Activated CD8-positive, alpha-beta memory T cell treated with anti-CD3 and anti-CD28 coated beads for 36 hours (primary cell): ENCODE measurements around the gene AHSP. TPM values are rescaled to one million over a fixed set of nuclear protein-coding genes. Genes with fewer than 3 reads are reported as not detected.
"Not testable (repeated sequence)": the region's sequence is repeated elsewhere in the genome, so short reads cannot be mapped to it uniquely, and the experiment has no call there.

ENCODE experiments used
- CTCF ChIA-PET: fragments of 350-600 bp; sonication (Branson Sonifier 250); formaldehyde crosslinking; loops from one replicate; lab custom pipeline; 2021; ENCODE audit warnings: antibody characterized with exemption; lab: Charles Lee
- POLR2A ChIA-PET: fragments of 350-600 bp; sonication (Branson Sonifier 250); formaldehyde crosslinking; loops from one replicate; lab custom pipeline; 2021; ENCODE audit warnings: antibody characterized with exemption; lab: Charles Lee
- total RNA-seq, 2 experiments: library from RNA; stranded (reverse); gene quantifications; one replicate each; pipeline ENCODE4 v1.2.3, GENCODE V29; 2021

The AHSP gene
- total RNA-seq, 2 experiments from 2014 or later: not detected

DNA sequence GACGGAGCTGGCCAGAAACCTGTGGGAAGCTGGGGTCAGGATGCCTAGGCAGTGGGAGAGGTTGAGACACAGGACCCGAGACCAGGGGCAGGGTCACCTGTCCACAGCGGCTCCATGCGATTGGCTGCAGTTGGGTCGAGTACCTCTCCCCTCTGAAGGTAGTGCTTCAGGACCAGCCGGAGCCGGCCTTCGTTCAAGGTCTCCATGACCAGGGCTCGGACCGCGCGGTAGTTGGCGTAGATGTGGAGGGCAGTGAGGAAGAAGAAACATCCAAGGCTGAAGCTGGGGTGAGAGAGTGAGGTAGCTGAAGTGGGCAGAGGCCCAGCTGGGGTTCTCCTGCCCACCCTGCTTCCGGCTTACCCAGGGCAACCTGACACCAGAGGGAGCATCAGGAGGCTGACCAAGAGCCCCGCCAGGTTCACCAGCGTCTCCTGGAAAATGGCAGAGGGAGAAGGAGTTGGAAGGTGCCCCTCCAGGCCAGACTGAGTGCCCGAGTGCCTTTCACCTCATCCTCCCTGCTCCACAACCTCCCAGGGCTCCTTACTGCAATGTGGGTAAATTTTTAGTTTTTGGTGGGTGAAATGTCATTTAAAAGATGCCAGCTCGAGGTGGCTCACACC, 34.1 kb upstream of the AHSP start:
- ChIA-PET CTCF (no interaction called here), POLR2A (interaction anchor here (0.5 to 0.9 kb wide), 2 partner anchors 15 to 292 kb away, joined by 3 to 12 read pairs; no protein-coding TSS in a partner anchor)

DNA sequence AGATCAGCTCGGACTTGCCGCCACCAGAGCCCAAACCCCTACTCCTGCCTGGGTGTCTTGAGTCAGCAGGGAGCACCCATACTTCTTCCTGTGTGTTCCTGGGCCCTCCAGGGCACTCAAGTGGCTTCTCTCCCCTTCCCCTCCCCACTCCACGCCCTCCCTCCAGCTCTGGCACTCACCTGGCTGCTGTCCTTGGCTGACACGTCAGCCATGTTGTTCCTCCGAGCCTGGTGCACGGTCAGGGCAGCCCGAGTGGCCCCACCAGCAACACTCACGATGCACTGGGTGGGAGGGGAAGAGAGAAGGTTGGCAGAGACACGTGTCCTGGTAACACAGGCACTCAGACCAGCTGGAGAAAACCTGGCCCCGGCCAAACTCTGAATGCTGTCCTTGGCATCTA, 31.0 kb upstream of the AHSP start:
- ChIA-PET POLR2A (no interaction called here), CTCF (no interaction called here)

DNA sequence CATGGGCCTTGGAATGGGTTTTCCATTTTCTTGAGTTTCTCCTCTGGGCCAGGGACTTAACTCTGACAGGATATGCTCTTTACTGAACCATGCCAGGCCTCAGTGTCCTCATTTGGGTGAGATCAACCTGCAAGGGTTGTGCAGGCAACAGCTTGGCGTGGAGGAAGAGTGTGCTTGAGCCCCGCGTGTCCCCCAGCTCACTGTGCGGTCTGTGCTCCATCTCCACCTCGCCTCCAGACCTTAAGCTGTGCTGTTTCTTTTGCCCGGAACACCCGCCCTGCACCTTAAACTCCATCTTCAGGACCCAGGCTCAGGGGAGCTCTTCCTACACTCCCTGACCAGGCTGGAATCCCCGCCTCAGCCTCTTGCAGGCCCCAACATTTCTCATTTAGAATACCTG, 29.2 kb upstream of the AHSP start:
- ChIA-PET POLR2A (interaction anchor here (0.7 kb wide), 1 partner anchor 9 kb away, joined by 3 read pairs; the partner anchor contains the start of gene RUSF1), CTCF (no interaction called here)

DNA sequence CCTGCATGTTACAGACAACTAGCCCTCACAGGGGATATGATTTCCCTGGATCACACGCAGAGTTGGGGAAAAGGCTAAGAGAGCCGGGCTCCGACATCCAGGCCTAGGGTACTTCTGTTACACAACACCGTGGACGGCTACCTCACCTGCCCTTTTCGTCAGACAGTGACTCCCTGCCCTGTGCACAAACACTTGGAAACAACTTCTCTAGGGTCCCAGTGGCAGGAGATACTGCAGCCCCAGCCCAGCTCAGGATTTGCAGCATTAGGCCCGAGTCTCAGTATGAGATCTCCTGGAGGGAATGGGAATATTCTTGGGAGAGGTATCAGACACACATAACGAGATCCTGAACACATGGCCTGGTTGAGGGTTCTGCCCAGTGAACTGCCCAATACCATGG, 27.8 kb upstream of the AHSP start:
- POLR2A ChIA-PET: interaction anchor here (1.1 kb wide), 1 partner anchor 10 kb away, joined by 4 read pairs; no protein-coding TSS in a partner anchor
- CTCF ChIA-PET: no interaction called here

DNA sequence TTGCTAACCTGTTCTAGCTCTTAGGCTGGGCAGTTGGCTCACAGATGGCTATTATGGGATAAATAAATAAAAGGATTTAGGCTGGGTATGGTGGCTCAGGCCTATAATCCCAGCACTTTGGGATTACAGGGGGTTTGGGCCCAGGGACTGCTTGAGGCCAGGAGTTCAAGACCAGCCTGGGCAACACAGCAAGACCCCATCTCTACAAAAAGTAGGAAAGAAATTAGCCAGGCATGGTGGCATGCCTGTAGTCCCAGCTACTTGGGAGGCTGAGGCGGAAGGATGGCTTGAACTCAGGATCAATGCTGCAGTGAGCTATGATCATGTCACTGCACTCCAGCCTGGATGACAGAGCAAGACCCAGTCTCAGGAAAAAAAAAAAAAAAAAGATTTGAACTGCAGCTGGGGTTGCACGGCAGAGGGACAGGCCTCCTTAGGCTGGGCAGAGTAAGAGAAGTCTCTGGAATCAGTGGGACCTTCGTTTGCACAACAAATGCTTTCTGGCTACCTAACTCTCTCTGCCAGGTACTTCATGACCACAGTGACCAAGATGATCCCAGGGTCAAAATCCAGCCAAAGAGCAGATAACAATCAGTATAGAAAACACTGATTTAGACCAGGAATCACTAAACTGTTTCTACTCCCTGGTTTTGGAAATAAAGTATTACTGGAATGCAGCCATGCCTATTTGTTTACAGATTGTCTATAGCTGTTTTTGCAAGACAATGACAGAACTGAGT, 26.3 kb upstream of the AHSP start:
- POLR2A ChIA-PET: interaction anchor here (1.1 kb wide), 1 partner anchor 12 kb away, joined by 4 read pairs; no protein-coding TSS in a partner anchor
- CTCF ChIA-PET: no interaction called here

DNA sequence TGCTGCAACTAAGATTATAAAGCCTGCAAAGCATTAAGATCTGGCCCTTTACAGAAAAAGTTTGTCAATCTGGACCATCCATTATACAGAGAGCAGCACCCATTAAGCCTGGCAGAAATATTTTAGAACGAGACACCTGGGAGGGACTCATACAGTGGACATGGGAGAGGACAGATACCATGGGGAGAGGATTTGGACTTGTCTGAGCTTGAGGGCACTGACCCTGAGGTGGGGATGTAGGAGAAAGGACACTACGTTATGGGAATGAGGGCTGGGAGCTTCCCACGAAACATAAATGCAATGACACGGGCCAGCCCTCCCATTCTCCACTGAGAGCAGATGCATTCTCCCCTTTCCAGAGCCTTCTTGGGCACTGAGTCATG, 25.7 kb upstream of the AHSP start:
- POLR2A ChIA-PET: no interaction called here

GRCh38 chr16:31502981-31503380, 24.7 kb upstream of the AHSP start:
- ChIA-PET POLR2A (no interaction called here), CTCF (interaction anchor here (1.0 kb wide), 1 partner anchor 8 kb away, joined by 3 read pairs; no protein-coding TSS in a partner anchor)

More for the DNA sequence above, 25.7 kb upstream of the AHSP start:
- CTCF ChIA-PET: interaction anchor here (1.0 kb wide), 1 partner anchor 9 kb away, joined by 3 read pairs; no protein-coding TSS in a partner anchor

DNA sequence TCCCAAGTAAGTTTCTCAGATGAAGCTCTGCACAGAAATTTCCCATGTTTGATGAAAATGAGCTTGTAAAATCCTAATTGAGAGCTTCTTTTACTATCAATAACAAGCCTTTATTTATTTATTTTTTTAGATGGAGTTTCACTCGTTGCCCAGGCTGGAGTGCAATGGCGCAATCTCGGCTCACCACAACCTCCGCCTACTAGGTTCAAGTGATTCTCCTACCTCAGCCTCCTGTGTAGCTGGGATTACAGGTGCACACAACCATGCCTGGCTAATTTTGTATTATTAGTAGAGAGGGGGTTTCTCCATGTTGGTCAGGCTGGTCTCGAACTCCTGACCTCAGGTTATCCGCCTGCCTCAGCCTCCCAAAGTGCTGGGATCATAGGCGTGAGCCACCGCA, 24.1 kb upstream of the AHSP start:
- CTCF ChIA-PET, POLR2A ChIA-PET: not testable (repeated sequence)

DNA sequence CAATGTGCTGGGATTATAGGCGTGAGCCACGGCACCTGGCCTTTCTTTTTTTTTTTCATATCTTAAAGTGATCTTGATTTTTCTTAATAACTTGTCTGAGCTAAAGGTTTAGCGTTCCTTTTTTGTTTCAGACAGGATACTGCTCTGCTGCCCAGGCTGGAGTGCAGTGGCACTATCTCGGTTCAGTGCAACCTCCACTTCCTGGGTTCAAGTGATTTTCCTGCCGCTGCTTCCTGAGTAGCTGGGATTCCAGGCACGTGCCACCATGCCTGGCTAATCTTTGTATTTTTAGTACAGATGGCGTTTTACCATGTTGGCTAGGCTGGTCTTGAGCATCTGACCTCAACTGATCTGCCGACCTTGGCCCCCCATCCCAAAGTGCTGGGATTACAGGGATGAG, 23.5 kb upstream of the AHSP start:
- ChIA-PET POLR2A (no interaction called here), CTCF (no interaction called here)

DNA sequence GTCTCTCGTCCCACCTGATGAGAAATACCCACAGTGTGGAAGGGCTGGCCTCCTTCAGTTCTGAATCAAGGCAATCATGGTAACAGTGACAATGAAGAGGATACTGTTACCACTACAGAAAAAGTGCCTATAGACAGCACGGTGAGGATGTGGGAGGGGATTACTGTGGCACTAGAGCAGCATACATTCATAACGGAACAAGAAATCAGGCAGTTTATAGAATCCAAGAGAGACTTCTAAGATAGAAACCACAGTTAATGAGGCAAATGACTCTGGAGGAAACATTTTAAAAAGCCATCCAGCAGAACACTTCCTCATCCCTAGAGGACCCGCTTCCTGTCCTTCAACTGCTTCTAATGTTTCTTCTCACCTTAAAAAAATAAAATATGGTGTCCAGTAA, 22.2 kb upstream of the AHSP start:
- POLR2A ChIA-PET: no interaction called here
- CTCF ChIA-PET: no interaction called here

DNA sequence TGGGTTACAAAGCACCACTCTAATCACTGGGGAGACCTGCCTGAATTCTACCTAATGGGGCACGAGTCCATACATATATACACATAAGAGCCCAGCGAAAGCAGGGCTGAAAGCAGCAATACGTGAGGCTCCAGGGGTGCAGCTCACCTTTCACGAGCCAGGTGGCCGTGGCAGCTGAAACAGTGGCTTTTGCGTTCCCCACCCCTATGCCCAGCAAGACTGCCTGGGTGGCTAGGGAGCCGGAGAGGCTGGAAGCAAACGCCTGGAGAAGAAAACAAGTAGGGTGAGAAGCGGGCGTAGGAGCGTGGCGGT, 20.1 kb upstream of the AHSP start:
- POLR2A ChIA-PET: interaction anchor here (0.6 to 2.5 kb wide), 6 partner anchors 9 to 328 kb away, joined by 3 to 11 read pairs (median 3); partner anchors contain the start of genes ARMC5 and FUS
- CTCF ChIA-PET: interaction anchor here (1.3 kb wide), 1 partner anchor 207 kb away, joined by 6 read pairs; no protein-coding TSS in a partner anchor

GRCh38 chr16:31507929-31508705, 19.6 kb upstream of the AHSP start, which contains the start of gene RUSF1:
Gene RUSF1 (minus strand): TSS chr16:31508391. CDS start chr16:31508373, 18 bp downstream.
- CTCF ChIA-PET: interaction anchor here (0.7 to 1.3 kb wide), 3 partner anchors 20 to 206 kb away, joined by 3 to 6 read pairs (median 3); no protein-coding TSS in a partner anchor
- POLR2A ChIA-PET: interaction anchor here (0.6 to 2.5 kb wide), 6 partner anchors 9 to 365 kb away, joined by 3 to 11 read pairs (median 3); partner anchors contain the start of genes ARMC5 and ZNF267

GRCh38 chr16:31508706-31509195, 18.9 kb upstream of the AHSP start:
- ChIA-PET POLR2A (interaction anchor here (0.7 to 2.5 kb wide), 3 partner anchors 20 to 365 kb away, joined by 3 to 11 read pairs (median 4); partner anchors contain the start of genes ARMC5 and ZNF267), CTCF (interaction anchor here (0.9 to 1.3 kb wide), 2 partner anchors 48 to 206 kb away, joined by 3 to 6 read pairs; no protein-coding TSS in a partner anchor)

DNA sequence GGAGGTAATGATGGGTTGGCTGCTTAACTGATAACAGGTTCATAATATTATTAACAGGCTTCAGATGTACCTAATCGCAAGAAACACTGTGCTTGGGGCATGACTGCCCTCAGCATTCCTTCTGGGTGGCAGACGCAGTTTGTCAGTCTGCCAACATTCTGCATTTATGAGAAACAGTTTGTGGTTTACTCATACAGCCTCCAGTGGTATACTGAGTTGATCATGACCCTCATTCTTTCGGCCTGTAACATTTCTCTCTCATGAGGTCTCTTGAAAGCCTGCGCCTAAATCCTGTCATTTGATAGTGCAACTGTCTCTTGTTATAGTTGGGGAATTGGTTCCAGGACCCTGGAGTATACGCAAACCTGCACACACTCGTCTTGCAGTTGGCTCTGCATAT, 14.6 kb upstream of the AHSP start:
- POLR2A ChIA-PET: no interaction called here
- CTCF ChIA-PET: no interaction called here

DNA sequence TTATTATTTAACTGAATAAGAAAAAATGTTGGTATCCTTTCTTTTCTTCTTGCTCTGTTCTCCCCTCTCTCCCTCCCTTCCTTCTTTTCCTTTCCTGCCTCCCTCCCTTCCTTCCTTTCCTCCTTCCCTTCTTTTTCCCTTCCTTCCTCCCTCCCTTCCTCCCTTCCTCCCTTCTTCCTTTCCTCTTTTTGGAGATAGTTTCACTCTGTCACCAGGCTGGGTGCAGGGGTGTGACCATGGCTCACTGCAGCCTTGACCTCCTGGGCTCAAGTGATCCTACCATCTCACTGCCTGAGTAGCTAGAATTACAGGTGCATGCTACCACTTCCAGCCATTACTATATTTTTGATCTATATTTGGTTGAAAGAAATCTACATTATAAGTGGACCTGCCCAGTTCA, 13.8 kb upstream of the AHSP start:
- ChIA-PET POLR2A (no interaction called here), CTCF (no interaction called here)

GRCh38 chr16:31517800-31518402, 9.8 kb upstream of the AHSP start:
- ChIA-PET CTCF (no interaction called here), POLR2A (no interaction called here)

DNA sequence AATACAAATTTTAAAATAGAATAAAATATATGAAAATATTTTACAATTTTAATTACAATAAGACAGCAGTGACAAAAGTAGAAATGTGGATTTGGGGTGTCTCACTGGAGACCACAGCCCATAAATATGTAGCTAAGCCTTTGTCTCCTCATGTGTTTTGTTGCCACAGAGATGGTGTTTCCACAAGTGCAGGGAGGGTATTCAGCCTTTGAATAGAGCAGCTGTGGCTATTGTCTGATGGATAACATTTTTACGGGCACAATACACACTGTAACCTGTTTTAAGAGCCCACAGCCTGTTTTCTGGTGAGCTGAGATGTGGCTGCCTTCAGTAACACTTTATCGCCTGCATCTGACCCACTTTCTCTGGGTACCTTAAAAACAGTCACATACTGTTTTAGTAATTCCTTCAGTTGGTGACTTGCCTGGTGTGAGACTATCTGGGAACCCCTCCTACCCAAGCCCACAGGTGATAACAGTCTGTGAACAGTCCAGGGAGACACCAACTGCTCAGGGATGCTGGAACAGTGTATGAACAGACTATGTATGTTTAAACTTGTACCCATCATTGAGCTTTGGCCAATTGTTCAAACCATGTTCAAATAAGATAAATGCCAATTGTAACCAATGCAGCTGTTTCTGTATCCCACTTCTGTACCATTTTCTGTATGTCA, 7.8 kb upstream of the AHSP start:
- POLR2A ChIA-PET: no interaction called here
- CTCF ChIA-PET: no interaction called here

- CTCF ChIA-PET: no interaction called here
- POLR2A ChIA-PET: no interaction called here
Observed at GRCh38 chr16:31521368-31521767, 6.3 kb upstream of the AHSP start.
